Suprapubic skin (tissue), 4 donors: Measurements from ENCODE around the gene SOX5. TPM values are rescaled to one million over a fixed set of nuclear protein-coding genes. Genes with fewer than 3 reads are reported as not detected.

ENCODE experiments used
- DNase-seq, 2 donors: peaks; one replicate each; pipeline ENCODE4 v3.0.0-alpha.2; 2019; ENCODE audit warnings: low spot score in 2 of 2
- H3K27ac ChIP-seq: fragments of 200-600 bp; sonication (generic); one replicate; pipeline ENCODE4 v1.5.1; 2019
- H3K27me3 ChIP-seq: fragments of 200-600 bp; sonication (generic); one replicate; pipeline ENCODE4 v1.5.1; 2019
- H3K36me3 ChIP-seq: fragments of 200-600 bp; sonication (generic); one replicate; pipeline ENCODE4 v1.5.1; 2019
- H3K4me1 ChIP-seq: fragments of 200-600 bp; sonication (generic); one replicate; pipeline ENCODE4 v1.5.1; 2019
- H3K4me3 ChIP-seq: fragments of 200-600 bp; sonication (generic); one replicate; pipeline ENCODE4 v1.5.1; 2019; ENCODE audit warnings: mild to moderate bottlenecking
- H3K9me3 ChIP-seq: fragments of 200-600 bp; sonication (generic); one replicate; pipeline ENCODE4 v1.5.1; 2019
- CTCF ChIP-seq, 2 donors: fragments of 200-600 bp in 1 of 2; fragments of 450-650 bp in 1 of 2; sonication (generic) in 1 of 2; IDR thresholded peaks; one replicate each; pipeline ENCODE4 v1.5.1; 2016 to 2019; ENCODE audit warnings: antibody characterized with exemption in 2 of 2, mild to moderate bottlenecking in 1 of 2, moderate library complexity in 1 of 2
- EP300 ChIP-seq: sonication (generic); formaldehyde crosslinking; IDR thresholded peaks from one replicate; pipeline ENCODE4 v1.6.1; 2017; ENCODE audit warnings: antibody characterized with exemption
- POLR2A ChIP-seq, 2 donors: fragments of 450-650 bp; IDR thresholded peaks; one replicate each; pipeline ENCODE4 v1.6.1; 2017; ENCODE audit warnings: antibody characterized with exemption in 2 of 2, mild to moderate bottlenecking in 2 of 2, moderate library complexity in 2 of 2
- POLR2AphosphoS5 ChIP-seq, 3 donors: sonication (generic); formaldehyde crosslinking; IDR thresholded peaks; one replicate each; pipeline ENCODE4 v1.6.1; 2017; ENCODE audit warnings: antibody characterized with exemption in 3 of 3
- WGBS: methylation state at CpG from one replicate; pipeline ENCODE4 v1.1.5; 2018; 5-methylcytosine and 5-hydroxymethylcytosine counted together
- total RNA-seq, 4 donors: library from RNA; depleted of rRNA; stranded (reverse); fragments of >200 nt; gene quantifications; one replicate each; pipeline ENCODE4 v1.1.0, GENCODE V29; 2016

Gene SOX5
- total RNA-seq, 4 donors from 2014 or later = 19.0 to 110 (median 23.2) TPM

- Histone ChIP-seq H3K9me3 (no peaks in the 10 kb centered on the region), H3K4me1 (peaks cover 11% of the 10 kb centered on the region), H3K4me3 (no peak overlapping the region), H3K27ac (no peak overlapping the region), H3K36me3 (no peaks in the 10 kb centered on the region), H3K27me3 (no peaks in the 10 kb centered on the region)
- DNase-seq = no peak
- 47% methylated on average over 2 of the region's 2 CpGs for WGBS
- TF ChIP-seq EP300 (no peak), POLR2A (IDR thresholded peaks at IDR 0.05) (no peak), POLR2AphosphoS5 (IDR thresholded peaks at IDR 0.05) (no peak), CTCF (IDR thresholded peaks at IDR 0.05) (no peak)
Observed at GRCh38 chr12:23566133-23566532, 383.3 kb downstream of the SOX5 start.

- TF ChIP-seq CTCF (IDR thresholded peaks at IDR 0.05) = no peak
- no peak for TF ChIP-seq POLR2A (IDR thresholded peaks at IDR 0.05)
- TF ChIP-seq POLR2AphosphoS5 (IDR thresholded peaks at IDR 0.05) = no peak
- no peak for TF ChIP-seq EP300
- H3K4me3 ChIP-seq = no peak overlapping the region
- H3K27me3 ChIP-seq = no peaks in the 10 kb centered on the region
- no peak overlapping the region for H3K27ac ChIP-seq
- 29% methylated on average over 8 of the region's 8 CpGs for WGBS
- DNase-seq = no peak
- peaks cover 11% of the 10 kb centered on the region for H3K4me1 ChIP-seq
- H3K9me3 ChIP-seq = no peaks in the 10 kb centered on the region
- no peaks in the 10 kb centered on the region for H3K36me3 ChIP-seq
Observed at GRCh38 chr12:23564451-23565152, 384.9 kb downstream of the SOX5 start.

- Histone ChIP-seq H3K9me3 (no peaks in the 10 kb centered on the region), H3K4me3 (no peak overlapping the region), H3K27ac (no peak overlapping the region), H3K27me3 (no peaks in the 10 kb centered on the region), H3K4me1 (peaks cover 11% of the 10 kb centered on the region), H3K36me3 (no peaks in the 10 kb centered on the region)
- DNase-seq = no peak
- 80% methylated on average over 12 of the region's 12 CpGs for WGBS
- TF ChIP-seq POLR2A (IDR thresholded peaks at IDR 0.05) (no peak), CTCF (IDR thresholded peaks at IDR 0.05) (no peak), POLR2AphosphoS5 (IDR thresholded peaks at IDR 0.05) (no peak), EP300 (no peak)
Observed at GRCh38 chr12:23561364-23562345, 387.8 kb downstream of the SOX5 start.

DNA sequence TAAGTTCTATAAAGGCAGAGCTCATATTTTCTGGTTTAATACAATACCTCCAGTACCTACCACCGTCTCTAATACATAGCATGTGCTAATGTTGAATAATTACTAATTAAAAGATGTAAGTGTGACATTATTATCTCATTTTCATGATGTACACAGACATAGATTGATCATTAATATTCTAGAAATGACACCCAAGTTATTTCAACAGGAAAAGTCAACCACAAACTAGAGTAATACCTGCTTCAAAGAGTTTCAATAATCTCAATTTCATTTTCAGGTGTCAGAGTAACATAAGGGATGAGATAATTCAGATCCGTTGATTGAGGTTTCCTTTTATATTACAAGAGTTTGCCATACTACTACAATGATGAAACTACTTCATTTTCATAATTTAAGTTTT, 388.9 kb downstream of the SOX5 start:
- Histone ChIP-seq H3K27me3 (no peaks in the 10 kb centered on the region), H3K4me3 (no peak overlapping the region), H3K36me3 (no peaks in the 10 kb centered on the region), H3K4me1 (peaks cover 11% of the 10 kb centered on the region), H3K9me3 (no peaks in the 10 kb centered on the region), H3K27ac (no peak overlapping the region)
- 90% methylated on average over 2 of the region's 2 CpGs for WGBS
- TF ChIP-seq POLR2A (IDR thresholded peaks at IDR 0.05) (no peak), CTCF (IDR thresholded peaks at IDR 0.05) (no peak), POLR2AphosphoS5 (IDR thresholded peaks at IDR 0.05) (no peak)
- no peak for DNase-seq

DNA sequence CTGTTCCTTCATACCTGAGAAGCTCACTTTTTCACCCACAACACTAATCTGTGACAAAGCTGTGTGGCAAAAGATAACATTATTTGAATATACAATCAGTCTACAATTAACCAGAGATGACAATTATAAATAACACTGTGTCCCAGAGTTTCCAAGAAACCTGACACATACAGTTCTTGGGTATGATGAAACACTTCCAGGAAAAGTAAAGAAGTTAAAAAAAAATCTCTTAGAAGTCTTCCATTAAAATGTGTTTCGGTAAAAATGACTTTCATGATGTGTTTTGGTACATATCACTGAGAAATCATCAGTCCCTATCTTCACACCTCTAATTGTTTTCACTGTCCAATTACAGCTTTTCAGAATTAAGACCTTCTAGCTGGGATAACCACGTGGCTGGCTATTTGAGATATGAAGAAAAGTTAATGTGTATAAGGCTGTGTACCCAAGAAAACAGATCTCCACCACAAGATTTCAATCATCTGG, 390.2 kb downstream of the SOX5 start:
- TF ChIP-seq POLR2A (IDR thresholded peaks at IDR 0.05) = no peak
- no peak for TF ChIP-seq POLR2AphosphoS5 (IDR thresholded peaks at IDR 0.05)
- no peak for TF ChIP-seq EP300
- TF ChIP-seq CTCF (IDR thresholded peaks at IDR 0.05) = no peak
- 80% methylated on average over 2 of the region's 2 CpGs for WGBS
- H3K36me3 ChIP-seq = no peaks in the 10 kb centered on the region
- H3K4me1 ChIP-seq = peaks cover 5% of the 10 kb centered on the region
- H3K9me3 ChIP-seq = no peaks in the 10 kb centered on the region
- H3K27ac ChIP-seq = no peak overlapping the region
- H3K4me3 ChIP-seq = no peak overlapping the region
- H3K27me3 ChIP-seq = no peaks in the 10 kb centered on the region
- no peak for DNase-seq
